HG03095 (cell line): ENCODE measurements around the gene TNFRSF18.
"Not testable (repeated sequence)": the region's sequence is repeated elsewhere in the genome, so short reads cannot be mapped to it uniquely, and the experiment has no call there.

Experiments
- ATAC-seq: cut with Tn5 transposase; IDR thresholded peaks from one replicate; pipeline ENCODE4 v1.9.1; 2021; ENCODE audit warnings: moderate library complexity; ENCODE audit not compliant: unreplicated experiment

The TNFRSF18 gene

GRCh38 chr1:1199141-1199960 lies 7.0 kb downstream of the TNFRSF18 start:
- no peak for ATAC-seq

DNA sequence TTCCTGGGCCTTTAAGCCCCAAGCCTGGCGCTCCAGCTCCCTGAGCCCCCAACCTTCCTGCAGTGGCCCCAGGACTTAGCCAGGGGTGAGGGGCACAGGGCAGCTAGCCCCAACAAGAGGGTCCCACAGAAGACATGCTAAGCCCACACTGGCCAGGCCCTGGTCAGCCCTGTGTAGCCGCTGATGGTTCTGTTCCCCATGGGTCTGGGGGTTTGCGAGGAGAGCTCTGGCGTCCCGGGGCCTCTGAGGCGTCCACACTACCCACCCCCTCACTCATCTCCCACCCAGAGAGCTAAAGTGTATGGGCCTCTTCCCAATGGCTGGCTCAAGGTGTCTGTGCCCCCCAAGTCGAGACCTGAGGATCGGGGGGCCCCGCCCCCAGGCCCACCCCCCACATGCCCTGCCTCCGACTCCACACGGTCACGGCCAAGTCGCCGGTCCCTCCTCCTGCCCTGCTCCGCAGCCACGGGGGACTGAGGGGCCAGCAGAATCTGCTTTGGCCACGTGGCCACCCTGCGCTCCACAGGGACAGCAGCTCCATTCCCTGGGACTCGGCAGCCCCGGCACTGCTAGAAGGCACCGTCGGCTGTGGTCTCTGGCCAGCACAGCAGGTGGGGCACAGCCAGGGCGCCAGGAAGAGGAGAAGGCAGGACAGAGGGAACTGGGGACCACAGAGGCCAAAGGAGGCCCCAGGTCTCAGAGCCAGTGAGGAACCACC lies 7.8 kb downstream of the TNFRSF18 start:
- ATAC-seq, result no peak

DNA sequence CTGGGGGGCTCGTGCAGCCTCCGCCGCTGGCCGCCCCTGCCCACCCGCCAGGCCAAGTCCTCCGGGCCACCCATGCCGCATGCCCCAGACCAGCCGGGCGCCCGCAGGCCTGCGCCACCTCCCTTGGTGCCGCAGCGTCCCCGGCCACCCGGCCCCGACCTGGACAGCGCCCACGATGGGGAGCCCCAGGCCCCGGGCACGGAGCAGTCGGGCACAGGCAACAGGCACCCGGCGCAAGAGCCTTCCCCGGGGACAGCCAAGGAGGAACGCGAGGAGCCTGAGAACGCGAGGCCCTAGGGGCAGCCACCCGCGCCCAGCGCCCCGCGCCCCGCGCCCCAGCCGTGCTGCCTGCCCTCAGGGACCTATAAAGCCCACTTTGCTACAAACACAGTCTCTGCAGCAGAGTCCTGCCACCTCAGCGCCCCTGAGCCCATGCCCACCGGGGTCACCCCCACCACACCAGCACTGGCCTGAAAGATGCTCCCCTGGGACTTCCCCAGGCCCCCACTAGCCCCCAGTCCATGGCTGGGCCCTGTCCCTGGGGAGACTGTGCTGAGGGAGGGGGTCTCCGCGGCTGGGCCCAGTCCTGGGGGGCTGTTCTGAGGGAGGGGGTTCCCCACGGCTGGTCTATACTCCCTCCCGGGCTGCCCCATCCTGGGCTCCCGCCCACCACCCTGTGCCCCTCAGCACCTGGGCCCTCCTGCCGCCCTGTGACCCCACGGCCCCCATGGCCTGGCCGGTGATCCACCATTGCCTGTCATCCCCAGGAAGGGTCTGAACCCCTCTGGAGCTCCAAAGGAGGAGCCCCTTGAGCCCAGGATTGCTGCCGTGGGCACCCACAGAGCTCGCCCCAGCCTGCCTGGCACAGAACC lies 8.6 kb downstream of the TNFRSF18 start:
- no peak for ATAC-seq

DNA sequence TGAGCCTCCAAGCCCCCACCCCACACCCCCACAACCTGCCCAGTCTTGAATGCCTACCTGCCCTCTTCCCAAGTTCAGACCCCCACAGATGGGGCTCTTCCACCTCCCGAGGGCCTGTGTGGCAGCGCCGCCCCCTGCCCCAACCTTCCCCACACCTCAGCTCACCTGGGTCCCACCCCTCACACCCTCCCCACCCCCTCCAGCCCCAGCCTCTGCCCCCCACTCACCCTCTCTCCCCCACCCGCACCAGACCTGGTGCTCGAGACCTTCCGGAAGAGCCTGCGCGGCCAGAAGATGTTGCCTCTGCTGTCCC lies 9.2 kb downstream of the TNFRSF18 start:
- ATAC-seq, result no peak

DNA sequence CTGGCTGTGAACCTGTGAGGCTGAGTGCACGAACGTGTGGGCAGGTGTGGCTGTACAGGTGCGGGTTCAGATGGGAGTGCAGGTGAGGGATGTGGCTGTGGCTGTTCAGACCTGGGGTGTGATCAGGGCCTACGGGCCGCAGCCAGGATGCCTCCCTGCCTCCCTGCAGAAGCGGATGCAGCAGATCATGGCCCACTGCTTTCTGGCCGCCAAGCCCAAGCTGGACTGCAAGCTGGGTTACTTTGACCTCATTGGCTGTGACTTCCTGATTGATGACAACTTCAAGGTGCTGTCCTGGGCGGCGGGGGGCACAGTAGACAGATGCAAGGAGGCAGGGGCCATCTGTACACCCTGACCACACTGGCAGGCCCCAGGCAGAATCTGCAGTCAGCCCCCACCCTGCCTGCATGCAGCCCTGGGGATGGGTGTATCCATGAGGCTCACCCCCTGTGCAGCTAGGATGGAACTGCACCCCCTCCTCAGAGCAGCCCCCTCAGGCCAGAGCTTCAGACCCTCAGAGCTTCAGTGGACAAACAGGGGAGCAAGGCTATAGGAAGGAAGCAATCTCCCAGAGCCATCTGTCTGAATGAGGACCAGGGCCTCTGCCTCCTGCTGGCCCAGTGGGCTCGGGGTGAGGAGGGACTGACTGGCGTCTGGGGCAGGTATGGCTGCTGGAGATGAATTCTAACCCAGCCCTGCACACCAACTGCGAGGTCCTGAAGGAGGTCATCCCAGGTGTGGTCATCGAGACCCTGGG lies 9.8 kb downstream of the TNFRSF18 start:
- ATAC-seq, result no peak

DNA sequence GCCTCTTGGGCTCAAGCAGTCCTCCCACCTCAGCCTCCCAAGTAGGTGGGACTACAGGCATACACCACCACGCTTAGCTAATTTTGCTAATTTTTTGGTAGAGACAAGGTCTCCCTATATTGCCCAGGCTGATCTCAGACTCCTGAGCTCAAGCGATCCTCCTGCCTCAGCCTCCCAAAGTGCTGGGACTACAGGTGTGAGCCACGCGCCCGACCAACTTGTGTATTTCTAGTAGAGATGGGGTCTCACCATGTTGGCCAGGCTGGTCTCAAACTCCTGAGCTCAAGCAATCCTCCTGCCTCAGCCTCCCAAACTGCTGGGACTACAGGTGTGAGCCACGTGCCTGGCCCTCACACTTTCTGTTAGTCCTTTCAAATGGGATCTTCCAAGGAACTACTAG lies 10.7 kb downstream of the TNFRSF18 start:
- not testable (repeated sequence) for ATAC-seq

DNA sequence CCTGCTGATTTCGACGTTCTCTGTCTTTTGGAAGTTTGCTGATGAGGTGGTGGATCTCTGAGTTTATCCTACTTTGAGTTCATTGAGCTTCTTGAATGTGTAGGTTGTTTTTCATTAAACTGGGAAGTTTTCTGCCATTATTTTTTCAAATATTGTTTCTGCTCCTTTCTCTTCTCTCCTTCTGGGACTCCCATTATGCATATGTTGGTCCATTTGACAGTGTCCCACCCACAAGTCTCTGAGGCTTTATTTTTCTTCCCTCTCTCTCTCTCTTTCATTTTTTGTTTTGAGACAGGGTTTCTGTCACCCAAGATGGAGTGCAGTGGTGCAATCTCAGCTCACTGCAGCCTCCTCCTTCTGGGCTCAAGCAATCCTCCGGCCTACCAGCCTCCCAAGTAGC lies 11.7 kb downstream of the TNFRSF18 start:
- no peak for ATAC-seq

DNA sequence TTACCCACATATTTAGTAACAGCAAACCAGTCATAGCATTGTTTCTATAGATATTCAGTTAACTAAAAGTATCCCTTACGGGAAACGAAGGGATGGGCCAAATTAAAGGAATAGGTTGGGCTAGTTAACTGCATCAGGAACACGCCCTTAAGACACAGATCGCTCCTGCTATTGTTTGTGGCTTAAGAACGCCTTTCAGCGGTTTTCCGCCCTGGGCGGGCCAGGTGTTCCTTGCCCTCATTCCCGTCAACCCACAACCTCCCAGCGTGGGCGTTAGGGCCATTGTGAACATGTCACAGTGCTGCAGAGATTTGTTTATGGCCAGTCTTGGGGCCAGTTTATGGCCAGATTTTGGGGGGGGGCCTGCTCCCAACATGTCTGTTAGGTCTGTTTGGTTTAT lies 14.7 kb downstream of the TNFRSF18 start:
- ATAC-seq, result no peak

GRCh38 chr1:1189111-1189510 lies 17.3 kb downstream of the TNFRSF18 start:
- ATAC-seq, result no peak

- no peak for ATAC-seq
Measured at GRCh38 chr1:1187938-1188337, 18.5 kb downstream of the TNFRSF18 start.

DNA sequence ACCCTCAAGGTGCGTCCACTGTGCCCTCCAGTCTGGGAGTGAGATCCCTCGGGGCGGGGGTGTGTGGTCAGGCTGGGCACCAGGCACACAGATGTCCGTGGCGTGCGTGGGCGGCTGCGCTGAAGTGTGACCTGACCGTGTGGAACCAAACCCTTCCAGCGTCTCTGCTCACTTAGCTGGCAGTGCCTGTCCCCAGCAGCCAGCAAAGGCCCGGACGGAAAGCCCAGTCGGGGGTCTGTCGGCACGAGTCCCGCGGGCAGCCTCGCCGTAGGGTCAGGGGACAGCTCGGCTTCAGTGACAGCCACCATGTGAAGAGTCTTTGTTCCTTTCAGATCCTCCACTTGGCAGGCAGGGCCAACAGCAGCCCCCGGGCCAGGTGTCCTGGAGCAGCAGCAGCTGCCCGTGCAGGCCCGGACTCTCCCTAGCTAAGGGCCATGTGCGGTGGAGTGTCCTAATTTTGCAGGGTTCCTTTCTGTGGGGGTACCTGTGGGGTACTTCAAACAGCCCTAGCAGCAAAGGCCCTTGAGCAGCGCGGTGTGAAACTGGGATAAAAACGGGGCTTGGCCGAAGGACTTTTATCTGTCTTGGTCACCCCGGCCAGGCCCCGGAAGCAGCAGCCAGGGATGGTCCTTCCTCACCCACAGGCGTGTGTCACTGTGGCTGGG lies 21.2 kb downstream of the TNFRSF18 start:
- ATAC-seq, result no peak

DNA sequence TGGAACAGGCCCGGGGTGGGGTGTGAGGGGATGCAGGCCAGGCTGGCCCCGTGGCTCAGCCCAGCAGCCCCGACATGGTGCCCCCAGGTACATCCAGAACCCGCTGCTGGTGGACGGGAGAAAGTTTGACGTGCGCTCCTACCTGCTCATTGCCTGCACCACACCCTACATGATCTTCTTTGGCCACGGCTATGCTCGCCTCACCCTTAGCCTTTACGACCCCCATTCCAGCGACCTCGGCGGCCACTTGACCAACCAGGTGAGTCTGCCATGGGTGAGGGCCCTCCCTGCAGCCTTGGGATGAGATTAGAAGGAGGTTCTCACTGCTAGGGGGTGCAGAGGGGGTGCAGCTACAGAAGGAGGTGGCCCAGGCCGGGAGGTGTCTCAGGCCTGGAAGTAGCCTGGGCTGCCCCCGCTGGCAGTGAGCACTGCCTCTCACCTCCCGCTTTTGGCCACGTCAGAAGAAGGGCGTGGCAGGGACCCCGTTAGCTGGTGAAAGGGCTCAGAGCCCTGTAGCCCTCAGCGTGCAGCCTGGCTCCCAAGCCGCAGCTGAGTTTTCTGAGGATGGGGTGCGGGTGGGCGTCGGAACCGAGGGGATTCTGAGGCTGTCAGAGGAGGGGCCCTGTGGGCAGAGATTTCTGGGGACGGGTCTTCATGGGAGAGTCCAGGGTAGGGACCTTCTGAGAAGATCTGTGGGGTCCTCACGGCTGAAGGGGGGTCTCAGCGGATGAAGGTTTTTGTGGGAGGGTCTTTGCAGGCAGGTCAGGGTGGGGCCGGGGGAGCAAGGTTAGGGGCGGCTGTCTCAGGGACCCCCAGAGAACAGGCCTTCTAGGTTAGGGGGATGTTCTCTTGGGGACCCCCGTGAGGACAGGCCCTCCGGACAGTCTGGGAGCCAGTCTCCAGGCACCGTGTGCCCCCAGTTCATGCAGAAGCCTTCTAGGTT lies 22.3 kb downstream of the TNFRSF18 start:
- no peak for ATAC-seq

DNA sequence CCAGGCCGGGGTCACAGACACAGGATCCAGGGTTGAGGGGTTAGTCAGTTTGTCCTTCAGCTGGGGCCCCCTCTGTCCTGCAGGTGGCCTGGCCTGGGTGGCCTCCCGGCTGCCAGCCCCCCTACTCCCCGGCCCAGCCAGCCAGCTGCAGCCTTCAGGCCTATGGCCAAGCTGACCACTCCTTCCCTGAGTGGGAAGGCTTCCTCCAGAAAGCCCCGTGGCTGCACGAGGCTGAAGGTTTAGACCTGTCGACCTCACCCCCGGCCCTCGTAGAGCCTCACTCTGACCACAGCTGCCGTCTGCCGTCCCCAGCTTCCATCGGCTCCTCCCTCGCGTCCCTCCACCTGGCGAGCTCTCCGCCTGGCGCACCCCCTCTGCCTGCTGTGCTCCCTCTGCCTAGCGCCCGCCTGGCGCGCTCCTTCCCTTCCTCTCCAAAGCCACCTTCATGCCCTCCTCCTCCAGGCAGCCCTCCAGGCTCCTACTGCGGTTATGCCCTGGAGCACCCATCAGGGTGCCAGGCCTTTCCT lies 23.1 kb downstream of the TNFRSF18 start:
- no peak for ATAC-seq

DNA sequence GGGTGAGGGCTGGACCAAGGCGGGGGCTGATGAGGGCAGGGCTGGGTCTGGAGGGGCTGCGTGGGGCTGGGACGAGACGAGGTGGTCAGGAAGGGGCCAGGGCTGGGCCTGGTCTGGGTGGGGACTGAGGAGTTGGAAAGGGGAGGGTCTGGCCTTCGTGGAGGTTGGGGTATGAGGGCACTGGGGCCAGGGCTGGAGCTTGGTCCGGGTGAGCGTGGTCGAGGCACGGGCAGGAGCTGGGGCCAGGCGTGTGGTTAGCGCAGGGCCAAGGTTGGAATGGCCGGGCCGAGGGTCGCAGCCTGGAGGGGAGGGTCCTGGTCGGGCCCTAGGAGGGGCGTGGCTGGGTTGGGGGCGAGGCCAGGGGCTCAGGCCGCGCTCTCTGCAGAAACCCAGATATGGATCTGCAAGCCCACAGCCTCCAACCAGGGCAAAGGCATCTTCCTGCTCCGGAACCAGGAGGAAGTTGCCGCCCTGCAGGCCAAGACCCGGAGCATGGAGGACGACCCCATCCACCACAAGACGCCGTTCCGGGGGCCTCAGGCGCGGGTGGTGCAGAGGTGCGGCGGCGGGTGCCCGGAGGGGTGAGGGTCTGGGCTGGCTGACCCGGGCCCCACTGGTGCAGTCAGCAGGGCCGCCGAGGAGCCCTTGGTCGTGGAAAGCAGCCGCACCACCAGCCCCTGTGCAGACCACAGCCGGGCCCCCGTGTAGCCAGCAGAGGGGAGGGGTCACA lies 23.7 kb downstream of the TNFRSF18 start:
- ATAC-seq, result no peak

- ATAC-seq, result no peak
Measured at GRCh38 chr1:1181938-1182410, 24.4 kb downstream of the TNFRSF18 start.

GRCh38 chr1:1181129-1181937 lies 25.1 kb downstream of the TNFRSF18 start:
- no peak for ATAC-seq
